ENCODE data around the gene FOXP2. TPM values are rescaled to one million over a fixed set of nuclear protein-coding genes. Genes with fewer than 3 reads are reported as not detected.

The FOXP2 gene
- polyA plus RNA-seq, 3 donors, result not detected

GRCh38 chr7:114481999-114482398, 67.4 kb downstream of the FOXP2 start:
- Histone ChIP-seq H3K9me3 (replicated peaks in 1 of 2; ENCODE audit: control insufficient read depth in 1 of 2, insufficient read depth in 1 of 2, low read length in 2 of 2) (peaks cover 5% of the 10 kb centered on the region in 2 donors), H2AFZ (ENCODE audit: insufficient read depth, low read depth, low read length, poor library complexity, severe bottlenecking) (no peak overlapping the region), H3K36me3 (replicated peaks in 1 of 2; ENCODE audit: control insufficient read depth in 1 of 2, insufficient read depth in 2 of 2, low read length in 2 of 2) (no peaks in the 10 kb centered on the region), H3K4me3 (replicated peaks in 1 of 3; ENCODE audit: low read depth in 2 of 3, low read length in 3 of 3) (no peak overlapping the region), H3K79me2 (ENCODE audit: insufficient read depth, low read length) (no peaks in the 10 kb centered on the region), H3K27me3 (ENCODE audit: control insufficient read depth in 2 of 2, insufficient read depth in 2 of 2, low read length in 2 of 2) (no peaks in the 10 kb centered on the region), H3K4me2 (replicated peaks; ENCODE audit: extremely low read depth, low read length, poor library complexity, severe bottlenecking) (no peak overlapping the region), H3K4me1 (ENCODE audit: control insufficient read depth in 1 of 2, insufficient read depth in 2 of 2, low read length in 2 of 2) (no peaks in the 10 kb centered on the region), H3K9ac (ENCODE audit: insufficient read depth, low read length, poor library complexity, severe bottlenecking) (no peak overlapping the region), H4K20me1 (ENCODE audit: insufficient read depth, low read length) (no peaks in the 10 kb centered on the region), H3K27ac (ENCODE audit: low read depth in 1 of 2, low read length in 2 of 2) (no peak overlapping the region)
- no peak overlapping the region for H3K27ac Mint-ChIP-seq
- no CpG with 5 or more reads among the region's 2 CpGs for WGBS (ENCODE audit: insufficient coverage)
- no peaks in the 10 kb centered on the region for H3K4me1 Mint-ChIP-seq
- H3K27me3 Mint-ChIP-seq (ENCODE audit: low read depth in 3 of 3), result no peaks in the 10 kb centered on the region
- no peaks in the 10 kb centered on the region for H3K36me3 Mint-ChIP-seq
- DNase-seq, result no peak
- TF ChIP-seq, protein P1, sequence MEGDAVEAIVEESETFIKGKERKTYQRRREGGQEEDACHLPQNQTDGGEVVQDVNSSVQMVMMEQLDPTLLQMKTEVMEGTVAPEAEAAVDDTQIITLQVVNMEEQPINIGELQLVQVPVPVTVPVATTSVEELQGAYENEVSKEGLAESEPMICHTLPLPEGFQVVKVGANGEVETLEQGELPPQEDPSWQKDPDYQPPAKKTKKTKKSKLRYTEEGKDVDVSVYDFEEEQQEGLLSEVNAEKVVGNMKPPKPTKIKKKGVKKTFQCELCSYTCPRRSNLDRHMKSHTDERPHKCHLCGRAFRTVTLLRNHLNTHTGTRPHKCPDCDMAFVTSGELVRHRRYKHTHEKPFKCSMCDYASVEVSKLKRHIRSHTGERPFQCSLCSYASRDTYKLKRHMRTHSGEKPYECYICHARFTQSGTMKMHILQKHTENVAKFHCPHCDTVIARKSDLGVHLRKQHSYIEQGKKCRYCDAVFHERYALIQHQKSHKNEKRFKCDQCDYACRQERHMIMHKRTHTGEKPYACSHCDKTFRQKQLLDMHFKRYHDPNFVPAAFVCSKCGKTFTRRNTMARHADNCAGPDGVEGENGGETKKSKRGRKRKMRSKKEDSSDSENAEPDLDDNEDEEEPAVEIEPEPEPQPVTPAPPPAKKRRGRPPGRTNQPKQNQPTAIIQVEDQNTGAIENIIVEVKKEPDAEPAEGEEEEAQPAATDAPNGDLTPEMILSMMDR (IDR thresholded peaks at IDR 0.05), result no peak
- intact Hi-C loops (cut with micrococcal nuclease), result no loop called here
- H3K4me3 Mint-ChIP-seq, result no peak overlapping the region
- peaks cover 0 to 9% (median 8%) of the 10 kb centered on the region in 7 donors for H3K9me3 Mint-ChIP-seq

DNA sequence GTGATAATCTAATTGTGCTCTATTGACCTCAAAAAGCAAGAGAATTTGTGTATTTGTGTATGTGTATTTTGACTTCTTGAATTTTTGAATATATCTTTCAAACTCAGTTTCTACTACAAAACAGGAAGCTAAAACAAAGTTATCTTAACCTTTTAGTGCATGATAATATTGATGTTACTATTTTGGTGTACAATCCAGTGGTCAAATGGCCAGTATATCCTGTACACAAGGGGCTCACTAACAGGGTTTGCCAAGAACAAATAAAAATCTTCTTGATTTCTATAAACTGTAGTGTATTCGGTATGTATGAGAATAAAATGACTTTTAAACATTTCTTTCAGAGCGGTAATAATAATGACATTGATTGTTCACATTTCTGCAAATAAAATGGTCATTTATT, 69.6 kb downstream of the FOXP2 start:
- Histone ChIP-seq H3K9me3 (replicated peaks in 1 of 2; ENCODE audit: control insufficient read depth in 1 of 2, insufficient read depth in 1 of 2, low read length in 2 of 2) (peaks cover 7 to 9% of the 10 kb centered on the region in 2 donors), H3K79me2 (ENCODE audit: insufficient read depth, low read length) (no peaks in the 10 kb centered on the region), H3K4me1 (ENCODE audit: control insufficient read depth in 1 of 2, insufficient read depth in 2 of 2, low read length in 2 of 2) (no peaks in the 10 kb centered on the region), H3K27ac (ENCODE audit: low read depth in 1 of 2, low read length in 2 of 2) (no peak overlapping the region), H4K20me1 (ENCODE audit: insufficient read depth, low read length) (no peaks in the 10 kb centered on the region), H3K4me3 (replicated peaks in 1 of 3; ENCODE audit: low read depth in 2 of 3, low read length in 3 of 3) (no peak overlapping the region), H3K4me2 (replicated peaks; ENCODE audit: extremely low read depth, low read length, poor library complexity, severe bottlenecking) (no peak overlapping the region), H3K36me3 (replicated peaks in 1 of 2; ENCODE audit: control insufficient read depth in 1 of 2, insufficient read depth in 2 of 2, low read length in 2 of 2) (no peaks in the 10 kb centered on the region), H3K9ac (ENCODE audit: insufficient read depth, low read length, poor library complexity, severe bottlenecking) (no peak overlapping the region), H3K27me3 (ENCODE audit: control insufficient read depth in 2 of 2, insufficient read depth in 2 of 2, low read length in 2 of 2) (no peaks in the 10 kb centered on the region), H2AFZ (ENCODE audit: insufficient read depth, low read depth, low read length, poor library complexity, severe bottlenecking) (no peak overlapping the region)
- WGBS (ENCODE audit: insufficient coverage), result no CpG with 5 or more reads among the region's 2 CpGs
- DNase-seq, result no peak
- intact Hi-C loops (cut with micrococcal nuclease), result no loop called here
- Mint-ChIP-seq H3K4me1 (no peaks in the 10 kb centered on the region), H3K27me3 (ENCODE audit: low read depth in 3 of 3) (no peaks in the 10 kb centered on the region), H3K36me3 (no peaks in the 10 kb centered on the region), H3K4me3 (no peak overlapping the region), H3K27ac (no peak overlapping the region), H3K9me3 (peaks cover 3 to 16% (median 10%) of the 10 kb centered on the region in 7 donors)
- TF ChIP-seq, protein P1 (IDR thresholded peaks at IDR 0.05), result no peak
